Heart left ventricle (tissue), 16 donors: ENCODE measurements around the gene PLXNA3. TPM values are rescaled to one million over a fixed set of nuclear protein-coding genes. Genes with fewer than 3 reads are reported as not detected.

Experiments
- ATAC-seq, 4 donors: fragments of 200-7000 bp; cut with Tn5 transposase; one replicate each; pipeline ENCODE4 v1.9.1; 2020 to 2022; ENCODE audit warnings: moderate library complexity in 4 of 4, mild to moderate bottlenecking in 3 of 4, moderate number of reproducible peaks in 1 of 4
- DNase-seq, 5 donors: peaks; one replicate each; pipeline ENCODE4 v3.0.0-alpha.2; 2020
- H3K27ac ChIP-seq, 12 donors: fragments of 200-600 bp; sonication (generic) in 4 of 12; one replicate each; pipeline versions ENCODE4 v1.5.0 to v1.8.0; 2016 to 2022; ENCODE audit warnings: mild to moderate bottlenecking in 2 of 12
- H3K27me3 ChIP-seq, 9 donors: fragments of 200-600 bp; sonication (generic) in 2 of 9; one replicate each; pipeline versions ENCODE4 v1.5.1 to v1.8.0; 2016 to 2022; ENCODE audit warnings: mild to moderate bottlenecking in 3 of 9
- H3K36me3 ChIP-seq, 9 donors: fragments of 200-600 bp; sonication (generic) in 2 of 9; one replicate each; pipeline versions ENCODE4 v1.5.0 to v1.8.0; 2018 to 2022; ENCODE audit warnings: mild to moderate bottlenecking in 2 of 9
- H3K4me1 ChIP-seq, 12 donors: fragments of 200-600 bp; sonication (generic) in 4 of 12; one replicate each; pipeline versions ENCODE4 v1.5.0 to v1.8.0; 2016 to 2022; ENCODE audit warnings: mild to moderate bottlenecking in 3 of 12
- H3K4me3 ChIP-seq, 12 donors: fragments of 200-600 bp; sonication (generic) in 4 of 12; one replicate each; pipeline versions ENCODE4 v1.5.0 to v1.8.0; 2017 to 2022; ENCODE audit warnings: mild to moderate bottlenecking in 9 of 12, moderate library complexity in 4 of 12
- H3K9me3 ChIP-seq, 12 donors: fragments of 200-600 bp; sonication (generic) in 4 of 12; one replicate each; pipeline versions ENCODE4 v1.5.0 to v1.8.0; 2016 to 2022; ENCODE audit warnings: mild to moderate bottlenecking in 1 of 12
- CTCF ChIP-seq, 12 donors: fragments of 200-600 bp; sonication (generic) in 4 of 12; IDR thresholded peaks; one replicate each; pipeline versions ENCODE4 v1.5.0 to v1.8.0; 2018 to 2022; ENCODE audit warnings: antibody characterized with exemption in 12 of 12, mild to moderate bottlenecking in 5 of 12
- POLR2A ChIP-seq, 2 donors: fragments of 450-650 bp; IDR thresholded peaks; one replicate each; pipeline ENCODE4 v1.6.1; 2017; ENCODE audit warnings: antibody characterized with exemption in 2 of 2, mild to moderate bottlenecking in 2 of 2, moderate library complexity in 2 of 2
- WGBS, 4 donors: extraction: QIAGEN DNeasy Blood & Tissue Kit in 2 of 4; methylation state at CpG; one replicate each; pipeline versions ENCODE4 v1.1.5 to v1.1.7; 2013 to 2018; 5-methylcytosine and 5-hydroxymethylcytosine counted together
- intact Hi-C, 10 donors: fragments of 100-400 bp; cut with DNase I; formaldehyde crosslinking; loops; one replicate each; pipeline versions ENCODE4 v1.11.1 to v1.14.2; 2022
- polyA plus RNA-seq, 2 donors: library from polyadenylated mRNA; stranded (reverse); fragments of 200-250 nt; gene quantifications; one replicate each; pipeline ENCODE4 v1.2.3, GENCODE V29; 2013
- total RNA-seq, 9 donors: library from RNA; depleted of rRNA in 2 of 9; stranded (reverse); fragments of >200 nt in 2 of 9; fragmentation: NEBNext Ultra II Directional in 3 of 9; extraction: Animal tissue kit (Norgen Biotek cat#: 25700) in 3 of 9; gene quantifications; one replicate each; pipeline versions ENCODE4 v1.1.0 to v1.2.4, GENCODE V29; 2016 to 2023
- donor health status: ischemic (EF 13 %, LVEDD 7.1; RV severe dilation, severe dysfunction).
- donor health status: healthy with polysubstance abuse.
- donor health status: DM: no; HTN: yes; CAD: no.
- donor health status: DM: no; HTN: no; CAD: no.
- donor health status: ischemic (EF 25% LVEDD 6.9; RV normal size, moderate dysfunction).
- donor health status: ischemic (EF 25% LVEDD 5.7; RV mildly dilated, moderate dysfunction).
- donor health status: healthy.
- donor health status: DM: yes; HTN: yes; CAD: no.
- donor health status: ischemic (EF 35%, LVEDD 5.7; RV mildly dilated, moderate dysfunction).
- donor health status: nonischemic (EF 11% LVEDD 7.7; RV severe dilation, severe dysfunction).
- donor health status: DM: yes; HTN: yes; CAD: no.
- donor health status: PGD.
- donor health status: ischemic (EF 29% LVEDD 5.4; RV normal size, mild dysfunction).
- donor health status: nonischemic (EF 23%, LVEDD 6.1; RV moderate dilation, normal function).

Gene PLXNA3
- total and polyA plus RNA-seq, 11 donors, result 4.7 to 46.6 (median 12.6) TPM

GRCh38 chrX:154484255-154485149 is 26.4 kb downstream of the PLXNA3 start:
- DNase-seq (peak in 1 of 5 donors; percentile 42), ATAC-seq (peak in 1 of 4 donors; percentile 32)
- 69 to 84% (median 71%) methylated on average over 9 to 16 of the region's 16 CpGs for WGBS, 4 donors
- Histone ChIP-seq H3K9me3 (no peaks in the 10 kb centered on the region), H3K27me3 (no peaks in the 10 kb centered on the region), H3K27ac (peak overlapping the region in 7 of 12 donors; percentile 9 to 96 (median 62)), H3K4me3 (no peak overlapping the region), H3K4me1 (peaks cover 0 to 34% (median 15%) of the 10 kb centered on the region in 12 donors), H3K36me3 (peaks cover 0 to 9% (median 6%) of the 10 kb centered on the region in 9 donors)
- intact Hi-C loops, result loop anchor here in 1 of 10 donors (5.0 kb wide), 1 partner anchor 42 kb away; the partner anchor contains the start of gene FAM50A
- TF ChIP-seq CTCF (IDR thresholded peaks at IDR 0.05) (no peak), POLR2A (IDR thresholded peaks at IDR 0.05) (no peak)

- no peak for TF ChIP-seq POLR2A (IDR thresholded peaks at IDR 0.05)
- TF ChIP-seq CTCF (IDR thresholded peaks at IDR 0.05), result no peak
- ATAC-seq (no peak), DNase-seq (peak in 1 of 5 donors; percentile 62)
- H3K27me3 ChIP-seq, result no peaks in the 10 kb centered on the region
- 30 to 78% (median 54%) methylated on average over 15 to 35 of the region's 35 CpGs for WGBS, 4 donors
- H3K27ac ChIP-seq, result peak overlapping the region in 11 of 12 donors; percentile 80 to 96 (median 92)
- H3K4me1 ChIP-seq, result peaks cover 0 to 39% (median 17%) of the 10 kb centered on the region in 12 donors
- intact Hi-C loops, result no loop called here
- H3K4me3 ChIP-seq, result peak overlapping the region; percentile 50 to 92 (median 68)
- no peaks in the 10 kb centered on the region for H3K9me3 ChIP-seq
- peaks cover 0 to 9% (median 6%) of the 10 kb centered on the region in 9 donors for H3K36me3 ChIP-seq
These were observed 27.3 kb downstream of the PLXNA3 start for GRCh38 chrX:154485150-154486051.

GRCh38 chrX:154486052-154486395 is 27.9 kb downstream of the PLXNA3 start:
- no peaks in the 10 kb centered on the region for H3K9me3 ChIP-seq
- peak in 4 of 5 donors; percentile 27 to 73 (median 46) for DNase-seq
- H3K36me3 ChIP-seq, result peaks cover 0 to 9% (median 6%) of the 10 kb centered on the region in 9 donors
- peak overlapping the region; percentile 50 to 92 (median 68) for H3K4me3 ChIP-seq
- H3K27ac ChIP-seq, result peak overlapping the region; percentile 78 to 96 (median 92)
- no peaks in the 10 kb centered on the region for H3K27me3 ChIP-seq
- intact Hi-C loops, result no loop called here
- ATAC-seq, result no peak
- TF ChIP-seq CTCF (IDR thresholded peaks at IDR 0.05), result no peak
- TF ChIP-seq POLR2A (IDR thresholded peaks at IDR 0.05), result no peak
- WGBS, 4 donors, result 1 to 80% (median 1%) methylated on average over 9 to 35 of the region's 35 CpGs; no CpG with 5 or more reads in 1 of the 4 donors
- peaks cover 0 to 39% (median 17%) of the 10 kb centered on the region in 12 donors for H3K4me1 ChIP-seq
